NCI-H187 (cell line): ENCODE data around the gene CCN6.
"Not testable (repeated sequence)": the region's sequence is repeated elsewhere in the genome, so short reads cannot be mapped to it uniquely, and the experiment has no call there.

Source experiments
- DNase-seq, 2 experiments: peaks; one replicate each; lab custom pipeline; 2025; lab: John Stamatoyannopoulos, UW

The CCN6 gene

GRCh38 chr6:112030206-112030960, 23.5 kb upstream of the CCN6 start:
- DNase-seq = peak in 1 of 2 experiments; percentile 37

GRCh38 chr6:112030961-112031660, 22.8 kb upstream of the CCN6 start:
- no peak for DNase-seq

GRCh38 chr6:112031960-112032359, 21.9 kb upstream of the CCN6 start:
- DNase-seq = no peak

GRCh38 chr6:112032728-112033127, 21.2 kb upstream of the CCN6 start:
- no peak for DNase-seq

- no peak for DNase-seq
Measured at GRCh38 chr6:112033791-112034615, 19.9 kb upstream of the CCN6 start.

GRCh38 chr6:112034616-112034995, 19.3 kb upstream of the CCN6 start:
- no peak for DNase-seq

- no peak for DNase-seq
Measured at GRCh38 chr6:112036088-112036637, 17.7 kb upstream of the CCN6 start.

- DNase-seq = no peak
Measured at GRCh38 chr6:112037783-112038216, 16.1 kb upstream of the CCN6 start.

- no peak for DNase-seq
Measured at GRCh38 chr6:112038268-112038667, 15.6 kb upstream of the CCN6 start.

- no peak for DNase-seq
Measured at GRCh38 chr6:112038756-112039430, 15.0 kb upstream of the CCN6 start.

- DNase-seq = no peak
Measured at GRCh38 chr6:112039431-112039770, 14.5 kb upstream of the CCN6 start.

- no peak for DNase-seq
Measured at GRCh38 chr6:112040956-112041355, 12.9 kb upstream of the CCN6 start.

GRCh38 chr6:112041535-112041934, 12.4 kb upstream of the CCN6 start:
- no peak for DNase-seq

GRCh38 chr6:112043032-112044007, 10.6 kb upstream of the CCN6 start:
- peak; percentile 71 to 84 for DNase-seq

- DNase-seq = no peak
Measured at GRCh38 chr6:112044196-112044595, 9.7 kb upstream of the CCN6 start.

- DNase-seq = no peak
Measured at GRCh38 chr6:112044856-112045255, 9.0 kb upstream of the CCN6 start.

- not testable (repeated sequence) for DNase-seq
Measured at GRCh38 chr6:112047523-112047922, 6.4 kb upstream of the CCN6 start.

- DNase-seq = no peak
Measured at GRCh38 chr6:112049026-112049799, 4.7 kb upstream of the CCN6 start.

GRCh38 chr6:112049996-112050395, 3.9 kb upstream of the CCN6 start:
- no peak for DNase-seq

GRCh38 chr6:112050429-112050828, 3.5 kb upstream of the CCN6 start:
- DNase-seq = no peak
